PC-3 (cell line): ENCODE data around the gene PDZD7.

ENCODE experiments used
- EZH2 ChIP-seq: fragments of 300-600 bp; sonication (generic); IDR thresholded peaks from one replicate; pipeline ENCODE4 v1.6.1; 2017; ENCODE audit warnings: antibody characterized with exemption, mild to moderate bottlenecking, low read length; ENCODE audit not compliant: unreplicated experiment
- EZH2phosphoT487 ChIP-seq: fragments of 300-600 bp; sonication (generic); IDR thresholded peaks from 2 replicates; pipeline ENCODE4 v1.6.1; 2018; ENCODE audit warnings: mild to moderate bottlenecking, antibody characterized with exemption, low read length, borderline replicate concordance
- TF ChIP-seq, protein P1 (sequence below): fragments of 300-600 bp; sonication (generic); conservative IDR thresholded peaks from 2 replicates; pipeline ENCODE4 v1.5.1; 2017; ENCODE audit warnings: antibody characterized with exemption, low read depth, mild to moderate bottlenecking, low read length

DNA sequence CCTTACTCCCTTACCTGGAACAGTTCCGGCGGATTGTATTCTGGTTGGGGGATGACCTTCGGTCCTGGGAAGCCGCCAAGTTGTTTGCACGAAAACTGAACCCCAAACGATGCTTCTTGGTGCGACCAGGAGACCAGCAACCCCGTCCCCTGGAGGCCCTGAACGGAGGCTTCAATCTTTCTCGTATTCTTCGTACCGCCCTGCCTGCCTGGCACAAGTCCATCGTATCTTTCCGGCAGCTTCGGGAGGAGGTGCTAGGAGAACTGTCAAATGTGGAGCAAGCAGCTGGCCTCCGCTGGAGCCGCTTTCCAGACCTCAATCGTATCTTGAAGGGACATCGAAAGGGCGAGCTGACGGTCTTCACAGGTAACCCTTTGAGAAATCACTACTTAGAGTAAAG is 41.8 kb downstream of the PDZD7 start:
- TF ChIP-seq, protein P1, sequence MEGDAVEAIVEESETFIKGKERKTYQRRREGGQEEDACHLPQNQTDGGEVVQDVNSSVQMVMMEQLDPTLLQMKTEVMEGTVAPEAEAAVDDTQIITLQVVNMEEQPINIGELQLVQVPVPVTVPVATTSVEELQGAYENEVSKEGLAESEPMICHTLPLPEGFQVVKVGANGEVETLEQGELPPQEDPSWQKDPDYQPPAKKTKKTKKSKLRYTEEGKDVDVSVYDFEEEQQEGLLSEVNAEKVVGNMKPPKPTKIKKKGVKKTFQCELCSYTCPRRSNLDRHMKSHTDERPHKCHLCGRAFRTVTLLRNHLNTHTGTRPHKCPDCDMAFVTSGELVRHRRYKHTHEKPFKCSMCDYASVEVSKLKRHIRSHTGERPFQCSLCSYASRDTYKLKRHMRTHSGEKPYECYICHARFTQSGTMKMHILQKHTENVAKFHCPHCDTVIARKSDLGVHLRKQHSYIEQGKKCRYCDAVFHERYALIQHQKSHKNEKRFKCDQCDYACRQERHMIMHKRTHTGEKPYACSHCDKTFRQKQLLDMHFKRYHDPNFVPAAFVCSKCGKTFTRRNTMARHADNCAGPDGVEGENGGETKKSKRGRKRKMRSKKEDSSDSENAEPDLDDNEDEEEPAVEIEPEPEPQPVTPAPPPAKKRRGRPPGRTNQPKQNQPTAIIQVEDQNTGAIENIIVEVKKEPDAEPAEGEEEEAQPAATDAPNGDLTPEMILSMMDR: no peak
- no peak for TF ChIP-seq EZH2
- no peak for TF ChIP-seq EZH2phosphoT487
